H1 (cell line): ENCODE results near the gene MRPS34. TPM values are rescaled to one million over a fixed set of nuclear protein-coding genes. Genes with fewer than 3 reads are reported as not detected.

Experiments used
- CTCF ChIA-PET: fragments of 300-600 bp; sonication (Branson Sonifier 250); formaldehyde crosslinking; loops from one replicate; lab custom pipeline; 2021; ENCODE audit not compliant: partially characterized antibody; lab: Charles Lee
- POLR2A ChIA-PET: fragments of 300-600 bp; sonication (Branson Sonifier 250); formaldehyde crosslinking; loops from one replicate; lab custom pipeline; 2021; ENCODE audit warnings: inconsistent platforms; ENCODE audit not compliant: partially characterized antibody; lab: Charles Lee
- DNase-seq, 2 experiments: peaks; one replicate each; pipeline versions ENCODE4 v3.0.0 to v3.0.0-alpha.2; 2010 to 2022; ENCODE audit warnings: low spot score in 2 of 2, low read depth in 1 of 2, mixed read lengths in 1 of 2
- FAIRE-seq: peaks from 2 replicates; lab custom pipeline; 2011; peaks lifted over from hg19 to GRCh38; lab: Jason Lieb, UNC
- H2AFZ ChIP-seq: 2 replicates; pipeline ENCODE4 v1.8.1; 2012; ENCODE audit warnings: low read length, inconsistent platforms
- H2AK5ac ChIP-seq: 2 replicates; pipeline ENCODE4 v1.6.1; 2013; ENCODE audit warnings: low read depth, low read length
- H2BK120ac ChIP-seq: replicated peaks from 2 replicates; pipeline ENCODE3; 2013; ENCODE audit warnings: low read depth, low read length, inconsistent platforms
- H2BK12ac ChIP-seq: 2 replicates; pipeline ENCODE4 v1.6.1; 2013; ENCODE audit warnings: low read depth, low read length
- H2BK15ac ChIP-seq: 2 replicates; pipeline ENCODE4 v1.6.1; 2013; ENCODE audit warnings: low read length
- H2BK20ac ChIP-seq: 2 replicates; pipeline ENCODE4 v1.6.1; 2013; ENCODE audit warnings: low read length
- H2BK5ac ChIP-seq: 2 replicates; pipeline ENCODE4 v1.6.1; 2013; ENCODE audit warnings: low read depth, low read length
- H3K14ac ChIP-seq: 2 replicates; pipeline ENCODE4 v1.6.1; 2013; ENCODE audit warnings: inconsistent platforms; ENCODE audit not compliant: insufficient read length
- H3K18ac ChIP-seq: 2 replicates; pipeline ENCODE4 v1.6.1; 2013; ENCODE audit warnings: low read length; ENCODE audit errors: extremely low read depth
- H3K23ac ChIP-seq: 2 replicates; pipeline ENCODE4 v1.6.1; 2013; ENCODE audit warnings: inconsistent platforms; ENCODE audit not compliant: insufficient read length
- H3K23me2 ChIP-seq: 2 replicates; pipeline ENCODE4 v1.6.1; 2013; ENCODE audit warnings: low read depth, low read length
- H3K27ac ChIP-seq: 2 replicates; pipeline ENCODE4 v1.6.1; 2011; ENCODE audit warnings: low read depth, low read length, inconsistent platforms
- H3K27me3 ChIP-seq, 4 experiments: replicated peaks in 1 of 4; 1 replicate in 1 of 4; 2 replicates in 3 of 4; pipeline versions ENCODE4 v1.6.1 to v1.8.1; 2011 to 2013; ENCODE audit warnings: low read length in 3 of 4, mild to moderate bottlenecking in 3 of 4, inconsistent platforms in 2 of 4, mixed read lengths in 2 of 4, moderate library complexity in 1 of 4; ENCODE audit not compliant: control insufficient read depth in 3 of 4, insufficient read depth in 3 of 4; ENCODE audit errors: extremely low read depth in 1 of 4
- H3K36me3 ChIP-seq, 4 experiments: 2 replicates each; pipeline versions ENCODE4 v1.6.1 to v1.8.1; 2011 to 2013; ENCODE audit warnings: mild to moderate bottlenecking in 4 of 4, low read length in 3 of 4, moderate library complexity in 2 of 4, control low read depth in 1 of 4, inconsistent platforms in 1 of 4; ENCODE audit not compliant: insufficient read depth in 4 of 4, control insufficient read depth in 2 of 4
- H3K4ac ChIP-seq: replicated peaks from 2 replicates; pipeline ENCODE3; 2013; ENCODE audit warnings: low read length, low read depth, mixed read lengths, inconsistent platforms; ENCODE audit not compliant: insufficient read length
- H3K4me1 ChIP-seq, 4 experiments: replicated peaks in 1 of 4; 1 replicate in 1 of 4; 2 replicates in 3 of 4; pipeline versions ENCODE4 v1.6.1 to v1.8.1; 2011 to 2013; ENCODE audit warnings: low read length in 3 of 4, inconsistent platforms in 2 of 4, mixed read lengths in 1 of 4; ENCODE audit not compliant: insufficient read depth in 4 of 4, control insufficient read depth in 3 of 4
- H3K4me2 ChIP-seq, 2 experiments: 2 replicates each; pipeline versions ENCODE4 v1.6.1 to v1.8.1; 2011 to 2013; ENCODE audit warnings: low read depth in 2 of 2, low read length in 2 of 2, control low read depth in 1 of 2, inconsistent platforms in 1 of 2, mild to moderate bottlenecking in 1 of 2; ENCODE audit not compliant: insufficient read depth in 1 of 2
- H3K4me3 ChIP-seq, 4 experiments: fragments of 200-600, 300-600 bp in 1 of 4; sonication (generic), shearing (Covaris generic), sonication (Bioruptor Twin) in 1 of 4; 2 replicates each; pipeline versions ENCODE4 v1.5.1 to v1.8.1; 2011 to 2016; ENCODE audit warnings: low read length in 4 of 4, low read depth in 3 of 4, control low read depth in 2 of 4, inconsistent platforms in 2 of 4, mild to moderate bottlenecking in 2 of 4, mixed read lengths in 1 of 4, moderate library complexity in 1 of 4; ENCODE audit not compliant: insufficient read depth in 2 of 4; ENCODE audit errors: extremely low read depth in 1 of 4
- H3K56ac ChIP-seq: replicated peaks from 2 replicates; pipeline ENCODE3; 2013; ENCODE audit warnings: low read depth, mild to moderate bottlenecking, mixed read lengths, low read length, inconsistent platforms; ENCODE audit not compliant: insufficient read length
- H3K79me1 ChIP-seq: 2 replicates; pipeline ENCODE4 v1.6.1; 2013; ENCODE audit warnings: low read depth, low read length, control low read depth
- H3K79me2 ChIP-seq, 2 experiments: 2 replicates each; pipeline versions ENCODE4 v1.6.1 to v1.8.1; 2012 to 2013; ENCODE audit warnings: low read length in 2 of 2, mild to moderate bottlenecking in 2 of 2, inconsistent platforms in 1 of 2; ENCODE audit not compliant: insufficient read depth in 2 of 2, control insufficient read depth in 1 of 2
- H3K9ac ChIP-seq, 4 experiments: replicated peaks in 1 of 4; 1 replicate in 1 of 4; 2 replicates in 3 of 4; pipeline versions ENCODE4 v1.6.1 to v1.8.1; 2011 to 2013; ENCODE audit warnings: low read depth in 3 of 4, low read length in 3 of 4, control low read depth in 2 of 4, mild to moderate bottlenecking in 2 of 4, moderate library complexity in 2 of 4, inconsistent platforms in 1 of 4; ENCODE audit errors: extremely low read depth in 1 of 4
- H3K9me3 ChIP-seq, 2 experiments: 2 replicates each; pipeline versions ENCODE4 v1.6.1 to v1.8.1; 2012 to 2013; ENCODE audit warnings: mild to moderate bottlenecking in 2 of 2, moderate library complexity in 2 of 2, control low read depth in 1 of 2, inconsistent platforms in 1 of 2, low read depth in 1 of 2, low read length in 1 of 2, mixed read lengths in 1 of 2; ENCODE audit not compliant: insufficient read depth in 2 of 2
- H4K20me1 ChIP-seq, 2 experiments: replicated peaks in 1 of 2; 2 replicates each; pipeline versions ENCODE3 to v1.8.1; 2011 to 2013; ENCODE audit warnings: inconsistent platforms in 2 of 2, low read length in 2 of 2, mild to moderate bottlenecking in 1 of 2; ENCODE audit not compliant: insufficient read depth in 2 of 2, control insufficient read depth in 1 of 2
- H4K5ac ChIP-seq: 2 replicates; pipeline ENCODE4 v1.6.1; 2013; ENCODE audit warnings: low read length, low read depth, mixed read lengths, inconsistent platforms; ENCODE audit not compliant: insufficient read length
- H4K8ac ChIP-seq: 2 replicates; pipeline ENCODE4 v1.8.0; 2013; ENCODE audit warnings: mild to moderate bottlenecking, moderate library complexity, low read length, inconsistent platforms; ENCODE audit not compliant: insufficient read depth; ENCODE audit errors: extremely low read depth
- H4K91ac ChIP-seq: replicated peaks from 2 replicates; pipeline ENCODE3; 2013; ENCODE audit warnings: low read length, mixed read lengths, inconsistent platforms; ENCODE audit not compliant: insufficient read length
- BACH1 ChIP-seq: IDR thresholded peaks from 2 replicates; pipeline ENCODE4 v1.6.1; 2012; ENCODE audit warnings: low read length, improper control_type of control experiment
- CTBP2 ChIP-seq: IDR thresholded peaks from 2 replicates; pipeline ENCODE4 v1.7.0; 2011; ENCODE audit warnings: borderline replicate concordance, mild to moderate bottlenecking, moderate library complexity, mixed read lengths, low read length; ENCODE audit not compliant: insufficient read depth, insufficient read length
- GABPA ChIP-seq: IDR thresholded peaks from 2 replicates; pipeline ENCODE4 v1.6.1; 2011; ENCODE audit warnings: mild to moderate bottlenecking, low read length, moderate library complexity, borderline replicate concordance; ENCODE audit not compliant: insufficient read depth
- KDM5A ChIP-seq: fragments of 200-600 bp; IDR thresholded peaks from 2 replicates; pipeline ENCODE4 v1.7.1; 2012; ENCODE audit warnings: mild to moderate bottlenecking, low read length, inconsistent platforms, mixed read lengths
- POLR2A ChIP-seq, 2 experiments: IDR thresholded peaks; 1 replicate in 1 of 2; 2 replicates in 1 of 2; pipeline ENCODE4 v1.6.1; 2011; ENCODE audit warnings: low read depth in 2 of 2, low read length in 2 of 2, mild to moderate bottlenecking in 2 of 2; ENCODE audit errors: control extremely low read depth in 1 of 2
- RBBP5 ChIP-seq: IDR thresholded peaks from 2 replicates; pipeline ENCODE4 v1.7.1; 2012; ENCODE audit warnings: low read depth, mild to moderate bottlenecking, inconsistent platforms, low read length, moderate library complexity, borderline replicate concordance
- SIX5 ChIP-seq: IDR thresholded peaks from 2 replicates; pipeline ENCODE4 v1.6.1; 2011; ENCODE audit warnings: mild to moderate bottlenecking, low read depth, low read length
- SP2 ChIP-seq: IDR thresholded peaks from 2 replicates; pipeline ENCODE4 v1.6.1; 2012; ENCODE audit warnings: mild to moderate bottlenecking, low read length, inconsistent platforms
- TAF1 ChIP-seq: IDR thresholded peaks from 2 replicates; pipeline ENCODE4 v1.6.1; 2011; ENCODE audit warnings: mild to moderate bottlenecking, low read depth, low read length
- TAF7 ChIP-seq: optimal IDR thresholded peaks from 2 replicates; pipeline ENCODE3; 2011; ENCODE audit warnings: low read depth, mild to moderate bottlenecking, inconsistent platforms, low read length, moderate library complexity, borderline replicate concordance
- TCF12 ChIP-seq: IDR thresholded peaks from 2 replicates; pipeline ENCODE4 v1.6.1; 2011; ENCODE audit warnings: low read depth, mild to moderate bottlenecking, low read length
- TEAD4 ChIP-seq: IDR thresholded peaks from 2 replicates; pipeline ENCODE4 v1.6.1; 2012; ENCODE audit warnings: low read depth, low read length, inconsistent platforms, mixed read lengths
- WGBS, 2 experiments: shearing (Covaris generic) in 1 of 2; methylation state at CpG; one replicate each; pipeline versions ENCODE4 v1.1.6 to v1.1.7; 2013 to 2015; ENCODE audit warnings: low lambda C conversion rate in 2 of 2, mixed read lengths in 2 of 2, inconsistent platforms in 1 of 2, low coverage in 1 of 2, missing lambda C conversion rate in 1 of 2; ENCODE audit not compliant: insufficient replicate concordance in 2 of 2, insufficient coverage in 1 of 2, insufficient read length in 1 of 2; ENCODE audit errors: extremely low coverage in 1 of 2, missing lambda C conversion rate in 1 of 2; 5-methylcytosine and 5-hydroxymethylcytosine counted together
- polyA plus RNA-seq, 7 experiments: library from polyadenylated mRNA; depleted of rRNA in 3 of 7; stranded (reverse) in 5 of 7; unstranded in 2 of 7; fragments of >200 nt in 5 of 7; fragments of 200-250 nt in 2 of 7; gene quantifications; 1 replicate in 5 of 7; 2 replicates in 1 of 7; 4 replicates in 1 of 7; pipeline versions ENCODE4 v1.2.1 to v1.2.3, GENCODE V29; 2011 to 2013; ENCODE audit warnings: missing spikeins in 2 of 7, mixed read lengths in 2 of 7
- total RNA-seq: library from RNA; stranded (reverse); fragmentation: NEBNext Ultra II Directional; extraction: Animal tissue kit (Norgen Biotek cat#: 25700); gene quantifications from 2 replicates; pipeline ENCODE4 v1.2.1, GENCODE V29; 2021
- TF ChIP-seq, protein P1 (sequence below): IDR thresholded peaks from 2 replicates; pipeline ENCODE4 v1.6.1; 2012; ENCODE audit warnings: inconsistent platforms

The MRPS34 gene
- total and polyA plus RNA-seq, 2 of the 8 experiments (the other 6 are each of a cell fraction or from before 2014, with no cell fraction given), result 168 to 252 TPM

DNA sequence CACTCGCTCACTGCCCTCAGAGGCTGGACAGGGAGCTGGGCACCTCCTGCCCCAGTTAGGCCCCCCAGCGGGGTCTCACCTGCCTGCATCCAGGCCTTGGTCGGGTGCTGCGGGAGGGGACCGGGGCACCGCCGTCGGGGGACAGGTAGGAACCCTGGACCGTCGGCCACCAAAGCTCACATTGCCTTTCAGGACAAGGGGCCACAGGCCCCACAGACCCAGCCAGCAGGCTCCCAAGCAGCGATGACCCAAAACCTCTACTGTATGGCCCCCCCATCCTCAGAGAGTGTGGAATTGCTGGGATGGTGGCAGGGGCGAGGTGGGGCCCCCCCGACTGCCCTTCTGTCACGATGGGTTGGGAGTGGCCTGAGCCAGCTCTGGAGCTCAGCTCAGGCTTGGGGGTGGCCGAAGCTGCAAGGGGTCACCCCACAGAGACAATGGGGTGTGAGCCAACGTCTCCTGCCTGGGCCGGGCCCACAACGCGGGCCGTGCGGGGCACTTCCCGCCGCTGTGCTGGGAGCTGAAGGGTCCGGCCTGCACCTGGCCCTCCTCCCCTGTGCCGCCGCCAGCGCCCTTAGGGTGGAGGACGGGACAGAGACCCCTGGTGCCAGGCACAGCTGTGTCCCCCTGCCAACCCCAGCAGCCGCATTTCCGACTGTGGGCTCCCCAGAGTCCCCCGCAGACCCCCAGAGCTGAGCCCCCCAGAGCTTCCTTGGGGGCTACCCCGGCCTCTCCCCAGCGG, 20.1 kb upstream of the MRPS34 start:
- peaks cover 0 to 2% of the 10 kb centered on the region in 2 experiments for H4K20me1 ChIP-seq
- no peak overlapping the region for H2BK5ac ChIP-seq
- ChIA-PET CTCF (interaction anchor here (1.0 to 2.2 kb wide), 7 partner anchors 10 to 69 kb away, joined by 3 to 6 read pairs (median 6); partner anchors contain the start of genes EME2, MRPS34, NUBP2 and SPSB3), POLR2A (interaction anchor here (1.0 to 4.2 kb wide), 4 partner anchors 9 to 21 kb away, joined by 4 to 26 read pairs (median 22); partner anchors contain the start of genes EME2, MRPS34, NME3 and NUBP2)
- H2AFZ ChIP-seq, result no peak overlapping the region
- no peak overlapping the region for H3K23ac ChIP-seq
- no peak overlapping the region for H2BK120ac ChIP-seq
- H2BK12ac ChIP-seq, result no peak overlapping the region
- no peak overlapping the region for H3K56ac ChIP-seq
- H3K4me3 ChIP-seq, result no peak overlapping the region
- no peaks in the 10 kb centered on the region for H3K27me3 ChIP-seq
- no peak for DNase-seq
- H3K27ac ChIP-seq, result no peak overlapping the region
- no peaks in the 10 kb centered on the region for H3K79me2 ChIP-seq
- peaks cover 0 to 29% (median 2%) of the 10 kb centered on the region in 4 experiments; a peak in 3 of 8 replicates for H3K36me3 ChIP-seq
- no peaks in the 10 kb centered on the region; the same call in 1 of the 2 replicates for H3K79me1 ChIP-seq
- no peak overlapping the region for H2BK15ac ChIP-seq
- H3K18ac ChIP-seq, result no peak overlapping the region
- no peak overlapping the region for H3K4me2 ChIP-seq
- no peak overlapping the region for H4K5ac ChIP-seq
- no peak for FAIRE-seq
- H3K23me2 ChIP-seq, result no peaks in the 10 kb centered on the region
- no peak overlapping the region for H3K9ac ChIP-seq
- H4K8ac ChIP-seq, result peak overlapping the region; percentile 25; the same call in 1 of the 2 replicates
- H2AK5ac ChIP-seq, result no peak overlapping the region
- no peak overlapping the region for H3K14ac ChIP-seq
- no peak overlapping the region for H4K91ac ChIP-seq
- H3K9me3 ChIP-seq, result peaks cover 4 to 8% of the 10 kb centered on the region in 2 experiments
- no peaks in the 10 kb centered on the region for H3K4me1 ChIP-seq
- no peak overlapping the region for H3K4ac ChIP-seq
- no peak overlapping the region for H2BK20ac ChIP-seq
- 97% methylated on average over 24 of the region's 33 CpGs; no CpG with 5 or more reads in 1 of the 2 experiments for WGBS, 2 experiments
- no peak for TF ChIP-seq TCF12
- no peak for TF ChIP-seq TAF7
- TF ChIP-seq RBBP5, result no peak
- TF ChIP-seq CTBP2, result no peak
- no peak for TF ChIP-seq BACH1
- no peak for TF ChIP-seq POLR2A (IDR thresholded peaks at IDR 0.05; ENCODE audit: control extremely low read depth in 1 of 2, low read depth in 2 of 2, low read length in 2 of 2)
- no peak for TF ChIP-seq GABPA
- TF ChIP-seq, protein P1, sequence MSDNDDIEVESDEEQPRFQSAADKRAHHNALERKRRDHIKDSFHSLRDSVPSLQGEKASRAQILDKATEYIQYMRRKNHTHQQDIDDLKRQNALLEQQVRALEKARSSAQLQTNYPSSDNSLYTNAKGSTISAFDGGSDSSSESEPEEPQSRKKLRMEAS, result no peak
- no peak for TF ChIP-seq SIX5
- no peak for TF ChIP-seq TEAD4
- no peak for TF ChIP-seq KDM5A
- TF ChIP-seq SP2, result no peak
- no peak for TF ChIP-seq TAF1
